CD14-positive monocyte (primary cell): ENCODE results near the gene LPCAT3. TPM values are rescaled to one million over a fixed set of nuclear protein-coding genes. Genes with fewer than 3 reads are reported as not detected.

Source experiments
- DNase-seq, 3 donors: peaks; one replicate each; pipeline ENCODE4 v3.0.0-alpha.2; 2011 to 2022
- H2AFZ ChIP-seq: 2 replicates; pipeline ENCODE4 v1.6.0; 2012; ENCODE audit warnings: mild to moderate bottlenecking, low read depth, low read length, inconsistent platforms; ENCODE audit not compliant: insufficient read depth, poor library complexity, severe bottlenecking
- H3K27ac ChIP-seq, 2 donors: 1 replicate in 1 of 2; 2 replicates in 1 of 2; pipeline ENCODE4 v1.5.1; 2012 to 2013; ENCODE audit warnings: low read length in 2 of 2, control low read depth in 1 of 2, inconsistent platforms in 1 of 2, low read depth in 1 of 2, mild to moderate bottlenecking in 1 of 2
- H3K27me3 ChIP-seq, 2 donors: one replicate each; pipeline versions ENCODE4 v1.6.0 to v1.6.1; 2011 to 2013; ENCODE audit warnings: low read length in 2 of 2; ENCODE audit not compliant: control insufficient read depth in 2 of 2, insufficient read depth in 2 of 2
- H3K36me3 ChIP-seq, 2 donors: replicated peaks in 1 of 2; 1 replicate in 1 of 2; 2 replicates in 1 of 2; pipeline versions ENCODE4 v1.5.1 to v1.6.1; 2012 to 2013; ENCODE audit warnings: low read length in 2 of 2, control low read depth in 1 of 2, inconsistent platforms in 1 of 2, mild to moderate bottlenecking in 1 of 2; ENCODE audit not compliant: insufficient read depth in 2 of 2, control insufficient read depth in 1 of 2
- H3K4me1 ChIP-seq, 2 donors: 1 replicate in 1 of 2; 2 replicates in 1 of 2; pipeline versions ENCODE4 v1.5.1 to v1.6.1; 2012 to 2013; ENCODE audit warnings: low read length in 2 of 2, control low read depth in 1 of 2, inconsistent platforms in 1 of 2, mild to moderate bottlenecking in 1 of 2, moderate library complexity in 1 of 2; ENCODE audit not compliant: insufficient read depth in 2 of 2, control insufficient read depth in 1 of 2
- H3K4me2 ChIP-seq: replicated peaks from 2 replicates; pipeline ENCODE3; 2012; ENCODE audit warnings: low read length, moderate library complexity, mild to moderate bottlenecking; ENCODE audit not compliant: poor library complexity, severe bottlenecking; ENCODE audit errors: extremely low read depth
- H3K4me3 ChIP-seq, 3 experiments: fragments of 200-600 bp in 1 of 3; sonication (generic) in 1 of 3; replicated peaks in 1 of 3; 1 replicate in 2 of 3; 2 replicates in 1 of 3; pipeline ENCODE4 v1.5.1; 2011 to 2013; ENCODE audit warnings: low read length in 3 of 3, mild to moderate bottlenecking in 3 of 3, control low read depth in 2 of 3, low read depth in 2 of 3, inconsistent platforms in 1 of 3, moderate library complexity in 1 of 3
- H3K79me2 ChIP-seq: 2 replicates; pipeline ENCODE4 v1.6.0; 2012; ENCODE audit warnings: mild to moderate bottlenecking, control low read depth, inconsistent platforms, low read length, moderate library complexity; ENCODE audit not compliant: insufficient read depth
- H3K9ac ChIP-seq: 2 replicates; pipeline ENCODE4 v1.6.0; 2017; ENCODE audit warnings: low read length, mild to moderate bottlenecking; ENCODE audit not compliant: insufficient read depth, poor library complexity, severe bottlenecking
- H3K9me3 ChIP-seq, 2 donors: replicated peaks in 1 of 2; 1 replicate in 1 of 2; 2 replicates in 1 of 2; pipeline versions ENCODE4 v1.5.1 to v1.6.1; 2012 to 2013; ENCODE audit warnings: low read length in 2 of 2, control low read depth in 1 of 2; ENCODE audit not compliant: control insufficient read depth in 1 of 2, insufficient read depth in 1 of 2
- H4K20me1 ChIP-seq: 2 replicates; pipeline ENCODE4 v1.6.0; 2012; ENCODE audit warnings: mild to moderate bottlenecking, low read length, control low read depth, moderate library complexity; ENCODE audit not compliant: insufficient read depth
- H3K27ac Mint-ChIP-seq, 7 donors: one replicate each; pipeline ENCODE4 v1.8.0; 2020; ENCODE audit warnings: mild to moderate bottlenecking in 7 of 7, mixed read lengths in 7 of 7, moderate library complexity in 6 of 7, inconsistent platforms in 2 of 7
- H3K27me3 Mint-ChIP-seq, 3 donors: one replicate each; pipeline ENCODE4 v1.8.0; 2021 to 2022; ENCODE audit warnings: low read depth in 3 of 3, mild to moderate bottlenecking in 3 of 3, mixed read lengths in 3 of 3, moderate library complexity in 3 of 3, inconsistent platforms in 1 of 3
- H3K36me3 Mint-ChIP-seq, 2 donors: one replicate each; pipeline ENCODE4 v1.8.0; 2020; ENCODE audit warnings: mixed read lengths in 2 of 2, inconsistent platforms in 1 of 2, mild to moderate bottlenecking in 1 of 2
- H3K4me1 Mint-ChIP-seq: one replicate; pipeline ENCODE4 v1.8.0; 2020; ENCODE audit warnings: mild to moderate bottlenecking, mixed read lengths
- H3K4me3 Mint-ChIP-seq, 2 donors: one replicate each; pipeline ENCODE4 v1.8.0; 2020; ENCODE audit warnings: mild to moderate bottlenecking in 2 of 2, mixed read lengths in 2 of 2, moderate library complexity in 1 of 2
- H3K9me3 Mint-ChIP-seq, 7 donors: one replicate each; pipeline ENCODE4 v1.8.0; 2020 to 2022; ENCODE audit warnings: mixed read lengths in 7 of 7, mild to moderate bottlenecking in 6 of 7, moderate library complexity in 6 of 7, inconsistent platforms in 2 of 7
- WGBS: methylation state at CpG from one replicate; pipeline ENCODE4 v1.1.5; 2013; ENCODE audit warnings: missing lambda C conversion rate; ENCODE audit not compliant: insufficient coverage; 5-methylcytosine and 5-hydroxymethylcytosine counted together
- intact Hi-C, 2 donors: fragments of 100-400 bp; cut with micrococcal nuclease; formaldehyde crosslinking; loops; one replicate each; pipeline versions ENCODE4 v1.15.0 to v1.15.1; 2023
- polyA plus RNA-seq, 3 donors: library from polyadenylated mRNA; depleted of rRNA in 1 of 3; unstranded in 2 of 3; stranded (reverse) in 1 of 3; fragments of 300-500 nt in 2 of 3; fragments of >200 nt in 1 of 3; fragmentation: Illumina TruSeq in 2 of 3; gene quantifications; 1 replicate in 2 of 3; 2 replicates in 1 of 3; pipeline ENCODE4 v1.2.3, GENCODE V29; 2012 to 2021
- TF ChIP-seq, protein P1 (sequence below): fragments of 200-600 bp; IDR thresholded peaks from one replicate; pipeline ENCODE4 v1.8.0; 2022; ENCODE audit warnings: antibody characterized with exemption, mild to moderate bottlenecking

The LPCAT3 gene
- polyA plus RNA-seq, 3 donors = 50.9 to 62.7 (median 54.1) TPM

DNA sequence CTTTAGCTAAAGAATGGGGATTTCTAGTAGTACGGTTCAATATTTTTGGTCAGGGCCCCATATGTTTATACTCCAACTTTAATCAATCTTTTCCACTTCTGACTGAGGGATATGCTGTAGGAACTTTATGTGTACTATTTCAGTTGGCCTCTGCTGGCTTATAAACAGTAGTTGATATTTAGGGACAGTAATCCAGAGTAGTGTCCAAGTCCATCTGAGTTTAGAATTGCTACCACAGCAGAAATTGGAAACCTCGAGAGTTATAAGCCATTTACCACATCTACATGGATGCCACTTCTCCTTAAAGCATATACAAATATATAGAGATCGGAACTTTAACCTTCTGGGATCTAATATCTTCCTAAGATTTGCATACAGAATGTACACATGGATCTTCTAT, 11.6 kb downstream of the LPCAT3 start:
- no peaks in the 10 kb centered on the region for H4K20me1 ChIP-seq
- H2AFZ ChIP-seq = no peak overlapping the region
- intact Hi-C loops = no loop called here
- no peak overlapping the region for H3K4me2 ChIP-seq
- H3K27ac Mint-ChIP-seq = peak overlapping the region in 3 of 7 donors; percentile 56 to 86 (median 60)
- H3K27ac ChIP-seq = peak overlapping the region in 1 of 2 donors; percentile 68
- no peaks in the 10 kb centered on the region for H3K9me3 ChIP-seq
- H3K4me3 Mint-ChIP-seq = no peak overlapping the region
- no peak for DNase-seq
- H3K9me3 Mint-ChIP-seq = no peaks in the 10 kb centered on the region
- H3K4me1 Mint-ChIP-seq = peaks cover 75% of the 10 kb centered on the region
- TF ChIP-seq, protein P1, sequence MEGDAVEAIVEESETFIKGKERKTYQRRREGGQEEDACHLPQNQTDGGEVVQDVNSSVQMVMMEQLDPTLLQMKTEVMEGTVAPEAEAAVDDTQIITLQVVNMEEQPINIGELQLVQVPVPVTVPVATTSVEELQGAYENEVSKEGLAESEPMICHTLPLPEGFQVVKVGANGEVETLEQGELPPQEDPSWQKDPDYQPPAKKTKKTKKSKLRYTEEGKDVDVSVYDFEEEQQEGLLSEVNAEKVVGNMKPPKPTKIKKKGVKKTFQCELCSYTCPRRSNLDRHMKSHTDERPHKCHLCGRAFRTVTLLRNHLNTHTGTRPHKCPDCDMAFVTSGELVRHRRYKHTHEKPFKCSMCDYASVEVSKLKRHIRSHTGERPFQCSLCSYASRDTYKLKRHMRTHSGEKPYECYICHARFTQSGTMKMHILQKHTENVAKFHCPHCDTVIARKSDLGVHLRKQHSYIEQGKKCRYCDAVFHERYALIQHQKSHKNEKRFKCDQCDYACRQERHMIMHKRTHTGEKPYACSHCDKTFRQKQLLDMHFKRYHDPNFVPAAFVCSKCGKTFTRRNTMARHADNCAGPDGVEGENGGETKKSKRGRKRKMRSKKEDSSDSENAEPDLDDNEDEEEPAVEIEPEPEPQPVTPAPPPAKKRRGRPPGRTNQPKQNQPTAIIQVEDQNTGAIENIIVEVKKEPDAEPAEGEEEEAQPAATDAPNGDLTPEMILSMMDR = no peak
- no peaks in the 10 kb centered on the region for H3K36me3 ChIP-seq
- peaks cover 80 to 83% of the 10 kb centered on the region in 2 donors for H3K4me1 ChIP-seq
- H3K4me3 ChIP-seq = no peak overlapping the region
- peaks cover 71% of the 10 kb centered on the region for H3K79me2 ChIP-seq
- no peaks in the 10 kb centered on the region for H3K27me3 Mint-ChIP-seq
- no peaks in the 10 kb centered on the region for H3K27me3 ChIP-seq
- no peak overlapping the region for H3K9ac ChIP-seq
- no CpG with 5 or more reads among the region's 3 CpGs for WGBS
- peaks cover 4 to 16% of the 10 kb centered on the region in 2 donors for H3K36me3 Mint-ChIP-seq

GRCh38 chr12:7005311-7005710, 13.0 kb downstream of the LPCAT3 start:
- TF ChIP-seq, protein P1 = no peak
- Mint-ChIP-seq H3K27ac (peak overlapping the region; percentile 57 to 87 (median 78)), H3K9me3 (no peaks in the 10 kb centered on the region), H3K4me1 (peaks cover 74% of the 10 kb centered on the region), H3K4me3 (peak overlapping the region in 1 of 2 donors; percentile 68), H3K36me3 (peaks cover 8 to 20% of the 10 kb centered on the region in 2 donors), H3K27me3 (no peaks in the 10 kb centered on the region)
- H3K79me2 ChIP-seq = peaks cover 66% of the 10 kb centered on the region
- H3K9ac ChIP-seq = no peak overlapping the region
- WGBS = no CpG with 5 or more reads among the region's 2 CpGs
- H3K4me3 ChIP-seq = peak overlapping the region in 1 of 3 experiments; percentile 38
- intact Hi-C loops = no loop called here
- peak; percentile 30 to 44 (median 42) for DNase-seq
- H3K27ac ChIP-seq = peak overlapping the region in 1 of 2 donors; percentile 69
- H2AFZ ChIP-seq = peak overlapping the region; percentile 35
- peaks cover 0 to 2% of the 10 kb centered on the region in 2 donors for H3K36me3 ChIP-seq
- H3K4me1 ChIP-seq = peaks cover 73 to 79% of the 10 kb centered on the region in 2 donors
- peak overlapping the region; percentile 52 for H3K4me2 ChIP-seq
- H4K20me1 ChIP-seq = no peaks in the 10 kb centered on the region
- H3K9me3 ChIP-seq = no peaks in the 10 kb centered on the region
- H3K27me3 ChIP-seq = no peaks in the 10 kb centered on the region
